HEK293 (cell line): ENCODE results near the gene WWTR1.

Experiments
- CTCF ChIA-PET: fragments of 350-600 bp; formaldehyde crosslinking; extraction: SDS; loops from one replicate; lab custom pipeline; 2021; ENCODE audit warnings: antibody characterized with exemption; lab: Yijun Ruan, JAX
- POLR2A ChIA-PET: fragments of 300-600 bp; formaldehyde crosslinking; extraction: SDS; loops from one replicate; lab custom pipeline; 2020; ENCODE audit warnings: antibody characterized with exemption, inconsistent platforms; lab: Yijun Ruan, JAX
- H3K27ac ChIP-seq: fragments of 200-500 bp; sonication (Bioruptor generic); 2 replicates; pipeline ENCODE4 v1.5.1; 2014; ENCODE audit warnings: low read depth, low read length, control low read depth, inconsistent platforms; ENCODE audit errors: extremely low read depth
- H3K36me3 ChIP-seq, 2 experiments: fragments of 200-500 bp in 1 of 2; sonication (Bioruptor generic) in 1 of 2; 1 replicate in 1 of 2; 2 replicates in 1 of 2; pipeline ENCODE4 v1.5.1; 2014 to 2017; ENCODE audit warnings: inconsistent platforms in 2 of 2, low read length in 2 of 2; ENCODE audit not compliant: control insufficient read depth in 2 of 2, insufficient read depth in 1 of 2
- H3K4me1 ChIP-seq: fragments of 200-500 bp; sonication (Bioruptor generic); 2 replicates; pipeline ENCODE4 v1.5.1; 2014; ENCODE audit warnings: mild to moderate bottlenecking, low read length, inconsistent platforms; ENCODE audit not compliant: control insufficient read depth, insufficient read depth
- H3K4me3 ChIP-seq: 2 replicates; pipeline ENCODE4 v1.5.1; 2011; ENCODE audit warnings: low read depth, mild to moderate bottlenecking, control low read depth, low read length, moderate library complexity
- H3K9me3 ChIP-seq: fragments of 200-500 bp; sonication (Bioruptor generic); 2 replicates; pipeline ENCODE4 v1.5.1; 2014; ENCODE audit warnings: low read depth, low read length, inconsistent platforms; ENCODE audit not compliant: control insufficient read depth, insufficient read depth
- ATF2 ChIP-seq: fragments of 450-650 bp; formaldehyde crosslinking; IDR thresholded peaks from 2 replicates; pipeline ENCODE4 v1.5.1; 2016; ENCODE audit warnings: missing biosample characterization, missing genetic modification characterization, low read depth
- BCL11B ChIP-seq: fragments of 450-650 bp; formaldehyde crosslinking; IDR thresholded peaks from 2 replicates; pipeline ENCODE4 v1.5.1; 2016; ENCODE audit warnings: low read depth, missing biosample characterization, missing genetic modification characterization
- KLF8 ChIP-seq: fragments of 450-650 bp; formaldehyde crosslinking; IDR thresholded peaks from 2 replicates; pipeline ENCODE4 v1.5.1; 2016; ENCODE audit warnings: missing biosample characterization, missing genetic modification characterization
- KLF9 ChIP-seq: fragments of 450-650 bp; formaldehyde crosslinking; IDR thresholded peaks from 2 replicates; pipeline ENCODE4 v1.5.1; 2016; ENCODE audit warnings: missing biosample characterization, missing genetic modification characterization, low read depth
- SP3 ChIP-seq: fragments of 450-650 bp; formaldehyde crosslinking; IDR thresholded peaks from 2 replicates; pipeline ENCODE4 v1.5.1; 2016; ENCODE audit warnings: missing biosample characterization, missing genetic modification characterization
- ZEB2 ChIP-seq: fragments of 450-650 bp; formaldehyde crosslinking; IDR thresholded peaks from 2 replicates; pipeline ENCODE4 v1.5.1; 2016; ENCODE audit warnings: missing biosample characterization, missing genetic modification characterization
- ZFHX2 ChIP-seq: fragments of 450-650 bp; formaldehyde crosslinking; conservative IDR thresholded peaks from 2 replicates; pipeline ENCODE4 v1.5.1; 2016; ENCODE audit warnings: missing biosample characterization, missing genetic modification characterization
- ZFP3 ChIP-seq: fragments of 450-650 bp; formaldehyde crosslinking; IDR thresholded peaks from 2 replicates; pipeline ENCODE4 v1.5.1; 2016; ENCODE audit warnings: low read depth, missing biosample characterization, missing genetic modification characterization
- ZIC2 ChIP-seq: fragments of 450-650 bp; formaldehyde crosslinking; IDR thresholded peaks from 2 replicates; pipeline ENCODE4 v1.5.1; 2016; ENCODE audit warnings: missing biosample characterization, missing genetic modification characterization
- ZNF138 ChIP-seq: fragments of 450-650 bp; formaldehyde crosslinking; IDR thresholded peaks from 2 replicates; pipeline ENCODE4 v1.5.1; 2016; ENCODE audit warnings: missing biosample characterization, missing genetic modification characterization, borderline replicate concordance
- ZNF157 ChIP-seq: fragments of 450-650 bp; formaldehyde crosslinking; IDR thresholded peaks from 2 replicates; pipeline ENCODE4 v1.5.1; 2016; ENCODE audit warnings: missing biosample characterization, missing genetic modification characterization
- ZNF174 ChIP-seq: fragments of 450-650 bp; formaldehyde crosslinking; IDR thresholded peaks from 2 replicates; pipeline ENCODE4 v1.5.0; 2017; ENCODE audit warnings: missing biosample characterization, mild to moderate bottlenecking, missing genetic modification characterization
- ZNF2 ChIP-seq: fragments of 450-650 bp; formaldehyde crosslinking; IDR thresholded peaks from 2 replicates; pipeline ENCODE4 v1.5.1; 2016; ENCODE audit warnings: missing biosample characterization, missing genetic modification characterization
- ZNF211 ChIP-seq: fragments of 450-650 bp; formaldehyde crosslinking; IDR thresholded peaks from 2 replicates; pipeline ENCODE4 v1.5.1; 2016; ENCODE audit warnings: low read depth, missing biosample characterization, missing genetic modification characterization
- ZNF239 ChIP-seq: fragments of 450-650 bp; formaldehyde crosslinking; IDR thresholded peaks from 2 replicates; pipeline ENCODE4 v1.5.1; 2016; ENCODE audit warnings: missing biosample characterization, missing genetic modification characterization
- ZNF280D ChIP-seq: fragments of 450-650 bp; formaldehyde crosslinking; IDR thresholded peaks from 2 replicates; pipeline ENCODE4 v1.5.1; 2016; ENCODE audit warnings: missing biosample characterization, missing genetic modification characterization
- ZNF416 ChIP-seq: fragments of 450-650 bp; formaldehyde crosslinking; IDR thresholded peaks from 2 replicates; pipeline ENCODE4 v1.5.1; 2016; ENCODE audit warnings: missing biosample characterization, missing genetic modification characterization
- ZNF423 ChIP-seq: fragments of 450-650 bp; formaldehyde crosslinking; IDR thresholded peaks from 2 replicates; pipeline ENCODE4 v1.5.1; 2016; ENCODE audit warnings: missing biosample characterization, missing genetic modification characterization
- ZNF529 ChIP-seq: fragments of 450-650 bp; formaldehyde crosslinking; IDR thresholded peaks from 2 replicates; pipeline ENCODE4 v1.5.1; 2017; ENCODE audit warnings: missing genetic modification characterization, missing biosample characterization; ENCODE audit not compliant: insufficient replicate concordance
- ZNF600 ChIP-seq: fragments of 450-650 bp; formaldehyde crosslinking; IDR thresholded peaks from 2 replicates; pipeline ENCODE4 v1.5.1; 2016; ENCODE audit warnings: missing biosample characterization, missing genetic modification characterization
- ZNF610 ChIP-seq: fragments of 450-650 bp; formaldehyde crosslinking; IDR thresholded peaks from 2 replicates; pipeline ENCODE4 v1.5.1; 2016; ENCODE audit warnings: missing biosample characterization, missing genetic modification characterization, borderline replicate concordance
- ZNF658 ChIP-seq: fragments of 450-650 bp; formaldehyde crosslinking; IDR thresholded peaks from 2 replicates; pipeline ENCODE4; 2016; ENCODE audit warnings: missing biosample characterization, missing genetic modification characterization
- ZNF660 ChIP-seq: fragments of 450-650 bp; IDR thresholded peaks from 2 replicates; pipeline ENCODE4 v1.5.1; 2018; ENCODE audit warnings: missing biosample characterization, mild to moderate bottlenecking, missing genetic modification characterization
- ZNF677 ChIP-seq: fragments of 450-650 bp; IDR thresholded peaks from 2 replicates; pipeline ENCODE4 v1.5.0; 2018; ENCODE audit warnings: missing biosample characterization, mild to moderate bottlenecking, missing genetic modification characterization, moderate library complexity
- ZSCAN30 ChIP-seq: fragments of 450-650 bp; IDR thresholded peaks from 2 replicates; pipeline ENCODE4 v1.5.1; 2018; ENCODE audit warnings: missing biosample characterization, mild to moderate bottlenecking, missing genetic modification characterization, moderate library complexity
- TF ChIP-seq, protein P1 (sequence below): fragments of 450-650 bp; formaldehyde crosslinking; IDR thresholded peaks from 2 replicates; pipeline ENCODE4 v1.5.1; 2017; ENCODE audit warnings: missing biosample characterization, mild to moderate bottlenecking, missing genetic modification characterization, moderate library complexity
- TF ChIP-seq, protein P2 (sequence below): fragments of 450-650 bp; formaldehyde crosslinking; IDR thresholded peaks from 2 replicates; pipeline ENCODE4 v1.5.1; 2016; ENCODE audit warnings: missing biosample characterization, missing genetic modification characterization

The WWTR1 gene

DNA sequence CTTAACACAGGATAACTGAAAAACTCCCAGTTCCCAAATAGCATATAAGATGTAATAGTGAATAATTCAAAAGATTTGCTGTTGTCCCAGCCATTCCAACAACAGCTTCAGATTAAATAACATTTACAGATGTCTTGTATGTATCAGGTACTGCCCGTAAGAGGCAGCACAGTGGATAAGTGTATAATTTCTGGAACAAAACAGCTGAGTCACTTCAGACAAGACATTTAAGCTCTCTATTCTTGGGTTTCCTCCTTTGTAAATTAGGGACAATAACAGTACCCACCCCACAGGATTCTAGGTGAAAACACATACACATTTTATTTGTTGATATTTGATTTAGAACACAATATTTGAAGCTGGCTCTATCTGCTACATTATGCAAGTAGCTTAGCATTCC is 2.6 kb upstream of the WWTR1 start:
- no peak for TF ChIP-seq BCL11B (tag by site-specific recombination)
- TF ChIP-seq ZNF600 (tag by site-specific recombination) = no peak
- no peak for TF ChIP-seq ZNF138
- TF ChIP-seq, protein P1, sequence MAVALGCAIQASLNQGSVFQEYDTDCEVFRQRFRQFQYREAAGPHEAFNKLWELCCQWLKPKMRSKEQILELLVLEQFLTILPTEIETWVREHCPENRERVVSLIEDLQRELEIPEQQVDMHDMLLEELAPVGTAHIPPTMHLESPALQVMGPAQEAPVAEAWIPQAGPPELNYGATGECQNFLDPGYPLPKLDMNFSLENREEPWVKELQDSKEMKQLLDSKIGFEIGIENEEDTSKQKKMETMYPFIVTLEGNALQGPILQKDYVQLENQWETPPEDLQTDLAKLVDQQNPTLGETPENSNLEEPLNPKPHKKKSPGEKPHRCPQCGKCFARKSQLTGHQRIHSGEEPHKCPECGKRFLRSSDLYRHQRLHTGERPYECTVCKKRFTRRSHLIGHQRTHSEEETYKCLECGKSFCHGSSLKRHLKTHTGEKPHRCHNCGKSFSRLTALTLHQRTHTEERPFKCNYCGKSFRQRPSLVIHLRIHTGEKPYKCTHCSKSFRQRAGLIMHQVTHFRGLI (tag by site-specific recombination) = no peak
- TF ChIP-seq ATF2 (tag by site-specific recombination) = no peak
- no peak for TF ChIP-seq ZFP3 (tag by site-specific recombination)
- TF ChIP-seq ZNF677 (tag by site-specific recombination) = no peak
- TF ChIP-seq SP3 = no peak
- no peak for TF ChIP-seq ZNF610
- no peak for TF ChIP-seq ZNF660 (tag by site-specific recombination)
- no peak for TF ChIP-seq ZNF529 (tag by site-specific recombination)
- TF ChIP-seq ZNF157 = no peak
- no peak for TF ChIP-seq ZNF174 (tag by site-specific recombination)
- TF ChIP-seq ZNF280D (tag by site-specific recombination) = no peak
- no peak for TF ChIP-seq KLF8 (tag by site-specific recombination)
- TF ChIP-seq, protein P2, sequence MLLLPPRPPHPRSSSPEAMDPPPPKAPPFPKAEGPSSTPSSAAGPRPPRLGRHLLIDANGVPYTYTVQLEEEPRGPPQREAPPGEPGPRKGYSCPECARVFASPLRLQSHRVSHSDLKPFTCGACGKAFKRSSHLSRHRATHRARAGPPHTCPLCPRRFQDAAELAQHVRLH (tag by site-specific recombination) = no peak
- TF ChIP-seq, all 188 proteins: peak for 0
- H3K9me3 ChIP-seq = no peaks in the 10 kb centered on the region
- no peak overlapping the region for H3K4me3 ChIP-seq
- POLR2A ChIA-PET = no interaction called here
- CTCF ChIA-PET = interaction anchor here (0.6 to 3.7 kb wide), 2 partner anchors 57 to 91 kb away, joined by 4 to 16 read pairs; no protein-coding TSS in a partner anchor
- peaks cover 0 to 4% of the 10 kb centered on the region in 2 experiments; a peak in 1 of 3 replicates for H3K36me3 ChIP-seq
- no peak overlapping the region for H3K27ac ChIP-seq
- H3K4me1 ChIP-seq = peaks cover 3% of the 10 kb centered on the region; the same call in 1 of the 2 replicates

DNA sequence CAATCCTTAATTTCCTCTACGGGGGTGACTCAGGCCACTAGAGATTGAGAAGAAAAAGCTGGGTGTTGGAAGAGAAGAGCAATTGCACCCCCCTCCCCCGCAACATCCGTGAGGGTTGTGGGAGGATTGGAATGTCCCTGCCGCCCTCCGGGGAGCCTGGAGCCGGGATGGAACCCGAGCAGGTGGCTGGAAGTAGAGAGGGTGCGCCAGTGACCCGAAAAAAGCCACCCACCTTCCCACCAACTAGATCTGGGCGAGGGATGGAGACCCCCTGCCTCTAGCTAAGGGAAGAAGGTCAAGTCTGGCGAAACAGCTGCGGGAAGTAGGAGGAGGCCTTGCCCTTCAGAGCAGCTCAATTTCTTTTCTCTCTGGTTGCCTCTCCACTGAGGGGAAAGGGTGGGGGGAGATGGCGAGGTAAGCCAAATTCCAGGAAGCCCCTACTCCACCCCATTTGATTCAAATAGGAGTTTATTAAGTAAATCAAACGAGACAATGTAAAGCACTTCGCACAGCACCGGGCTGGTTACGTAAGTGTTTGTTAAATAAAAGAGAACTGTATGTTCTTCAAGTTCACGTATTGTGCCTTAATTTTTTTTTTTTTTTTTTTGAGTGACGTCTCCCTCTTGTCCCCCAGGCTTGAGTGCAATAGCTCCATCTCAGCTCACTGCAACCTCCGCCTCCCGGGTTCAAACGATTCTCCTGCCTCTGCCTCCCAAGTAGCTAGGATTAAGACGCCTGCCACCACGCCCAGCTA is 1.1 kb upstream of the WWTR1 start:
- ChIA-PET CTCF (interaction anchor here (0.6 to 3.7 kb wide), 5 partner anchors 32 to 123 kb away, joined by 3 to 16 read pairs (median 5); no protein-coding TSS in a partner anchor), POLR2A (interaction anchor here (0.8 to 1.6 kb wide), 6 partner anchors 19 to 131 kb away, joined by 3 to 7 read pairs (median 4); partner anchors contain the start of gene COMMD2)
- peaks cover 3% of the 10 kb centered on the region; the same call in 1 of the 2 replicates for H3K4me1 ChIP-seq
- no peaks in the 10 kb centered on the region for H3K9me3 ChIP-seq
- H3K4me3 ChIP-seq = peak overlapping the region; percentile 60
- H3K36me3 ChIP-seq = peaks cover 0 to 13% of the 10 kb centered on the region in 2 experiments; a peak in 1 of 3 replicates
- H3K27ac ChIP-seq = peak overlapping the region; percentile 91
- TF ChIP-seq ZNF239 (no peak), ZNF2 (no peak), ZEB2 (tag by site-specific recombination) (no peak), ZIC2 (tag by site-specific recombination) (peak; percentile 20; the same call in 1 of the 2 replicates), ZNF416 (tag by site-specific recombination) (no peak), ZSCAN30 (peak; percentile 77), ZNF423 (tag by site-specific recombination) (no peak), KLF9 (tag by site-specific recombination) (no peak), ZFHX2 (peak; percentile 93), ZNF211 (no peak), ZNF658 (tag by site-specific recombination) (no peak)
- TF ChIP-seq, protein P2 (tag by site-specific recombination) = no peak
